Keratinocyte (primary cell): ENCODE results near the gene LCT. TPM values are rescaled to one million over a fixed set of nuclear protein-coding genes. Genes with fewer than 3 reads are reported as not detected.
A peak's percentile ranks its signal among the peaks of the same experiment; 100 is the strongest.

Experiments used
- DNase-seq: peaks from one replicate; pipeline ENCODE4 v3.0.0-alpha.2; 2011; ENCODE audit warnings: low read depth, missing footprints, low spot score
- FAIRE-seq: peaks from 2 replicates; lab custom pipeline; 2011; peaks lifted over from hg19 to GRCh38; lab: Jason Lieb, UNC
- H2AFZ ChIP-seq: 2 replicates; pipeline ENCODE4 v1.6.0; 2012; ENCODE audit warnings: low read length, control low read depth, inconsistent platforms; ENCODE audit not compliant: control insufficient read depth
- H3K27ac ChIP-seq: 2 replicates; pipeline ENCODE4 v1.5.1; 2011; ENCODE audit warnings: low read length; ENCODE audit not compliant: control insufficient read depth, insufficient read depth
- H3K27me3 ChIP-seq: 3 replicates; pipeline ENCODE4 v1.6.0; 2011; ENCODE audit warnings: low read length; ENCODE audit not compliant: control insufficient read depth, insufficient read depth; ENCODE audit errors: extremely low read depth
- H3K36me3 ChIP-seq, 2 experiments: 2 replicates in 1 of 2; 3 replicates in 1 of 2; pipeline ENCODE4 v1.5.1; 2011; ENCODE audit warnings: low read length in 2 of 2, mild to moderate bottlenecking in 1 of 2; ENCODE audit not compliant: control insufficient read depth in 2 of 2, insufficient read depth in 2 of 2; ENCODE audit errors: extremely low read depth in 1 of 2
- H3K4me1 ChIP-seq: 3 replicates; pipeline ENCODE4 v1.5.1; 2011; ENCODE audit warnings: low read length; ENCODE audit not compliant: control insufficient read depth, insufficient read depth; ENCODE audit errors: extremely low read depth
- H3K4me2 ChIP-seq: 3 replicates; pipeline ENCODE4 v1.6.0; 2011; ENCODE audit warnings: low read depth, low read length; ENCODE audit not compliant: control insufficient read depth, insufficient read depth; ENCODE audit errors: extremely low read depth
- H3K4me3 ChIP-seq, 3 experiments: fragments of 200-600 bp in 1 of 3; sonication (generic) in 1 of 3; 2 replicates in 2 of 3; 3 replicates in 1 of 3; pipeline ENCODE4 v1.5.1; 2011 to 2016; ENCODE audit warnings: low read length in 3 of 3, mild to moderate bottlenecking in 3 of 3, control low read depth in 2 of 3, inconsistent platforms in 1 of 3, low read depth in 1 of 3, mixed read lengths in 1 of 3, mixed run types in 1 of 3, moderate library complexity in 1 of 3; ENCODE audit not compliant: control insufficient read depth in 2 of 3, insufficient read depth in 2 of 3; ENCODE audit errors: extremely low read depth in 1 of 3
- H3K79me2 ChIP-seq: 2 replicates; pipeline ENCODE4 v1.6.0; 2012; ENCODE audit warnings: low read length; ENCODE audit not compliant: control insufficient read depth, insufficient read depth
- H3K9ac ChIP-seq: 3 replicates; pipeline ENCODE4 v1.6.0; 2011; ENCODE audit warnings: low read length; ENCODE audit not compliant: control insufficient read depth, insufficient read depth; ENCODE audit errors: extremely low read depth
- H3K9me1 ChIP-seq: 3 replicates; pipeline ENCODE4 v1.6.0; 2011; ENCODE audit warnings: low read length; ENCODE audit not compliant: control insufficient read depth, insufficient read depth; ENCODE audit errors: extremely low read depth
- H3K9me3 ChIP-seq: 2 replicates; pipeline ENCODE4 v1.5.1; 2012; ENCODE audit warnings: low read depth, low read length; ENCODE audit not compliant: control insufficient read depth
- H4K20me1 ChIP-seq: 3 replicates; pipeline ENCODE4 v1.6.0; 2011; ENCODE audit warnings: low read length; ENCODE audit not compliant: control insufficient read depth, insufficient read depth; ENCODE audit errors: extremely low read depth
- CTCF ChIP-seq, 3 experiments: IDR thresholded peaks in 1 of 3; conservative IDR thresholded peaks in 1 of 3; optimal IDR thresholded peaks in 1 of 3; 2 replicates in 2 of 3; 3 replicates in 1 of 3; pipeline versions ENCODE3 to v1.5.1; 2011; ENCODE audit warnings: low read length in 3 of 3, mild to moderate bottlenecking in 3 of 3, moderate library complexity in 2 of 3, control low read depth in 1 of 3, inconsistent platforms in 1 of 3; ENCODE audit not compliant: insufficient read depth in 2 of 3; ENCODE audit errors: extremely low read depth in 1 of 3
- EZH2 ChIP-seq: IDR thresholded peaks from one replicate; pipeline ENCODE4 v1.6.1; 2012; ENCODE audit warnings: inconsistent platforms, mild to moderate bottlenecking, low read length, moderate library complexity
- dilution Hi-C: fragments of 300-500 bp; cut with MboI; formaldehyde crosslinking; loops from one replicate; pipeline ENCODE4 v1.7.0; 2020; ENCODE audit warnings: low sequenced_read_pairs; ENCODE audit not compliant: extremely low pct_ligation_motif_present
- polyA plus RNA-seq, 5 experiments: library from polyadenylated mRNA; depleted of rRNA in 3 of 5; stranded (reverse) in 3 of 5; stranded (forward) in 1 of 5; unstranded in 1 of 5; fragments of >200 nt; gene quantifications; 1 replicate in 1 of 5; 2 replicates in 3 of 5; 3 replicates in 1 of 5; pipeline versions ENCODE4 v1.2.1 to v1.2.3, GENCODE V29; 2011 to 2012; ENCODE audit warnings: missing spikeins in 2 of 5, low read depth in 1 of 5, low replicate concordance in 1 of 5

The LCT gene
- polyA plus RNA-seq, 1 donor (not counting 4 experiments of a cell fraction or from before 2014, with no cell fraction given), result 0.01 TPM

GRCh38 chr2:135851858-135852257 lies 14.9 kb upstream of the LCT start:
- Histone ChIP-seq H3K9ac (no peak overlapping the region), H2AFZ (no peak overlapping the region), H3K9me3 (no peaks in the 10 kb centered on the region), H3K9me1 (no peaks in the 10 kb centered on the region), H3K4me1 (no peaks in the 10 kb centered on the region), H3K27me3 (no peaks in the 10 kb centered on the region), H3K4me3 (no peak overlapping the region), H3K36me3 (peaks cover 2 to 9% of the 10 kb centered on the region in 2 experiments), H3K4me2 (no peak overlapping the region), H4K20me1 (no peaks in the 10 kb centered on the region), H3K27ac (no peak overlapping the region), H3K79me2 (no peaks in the 10 kb centered on the region)
- FAIRE-seq (no peak), DNase-seq (no peak)
- TF ChIP-seq EZH2, result no peak
- no peak for TF ChIP-seq CTCF (optimal IDR thresholded peaks at IDR 0.05 in 1 of 3, IDR thresholded peaks at IDR 0.05 in 1 of 3, conservative IDR thresholded peaks at IDR 0.05 in 1 of 3; ENCODE audit: extremely low read depth in 1 of 3, insufficient read depth in 2 of 3, low read length in 3 of 3)
- dilution Hi-C loops, result no loop called here

- no peaks in the 10 kb centered on the region for H3K27me3 ChIP-seq
- no peaks in the 10 kb centered on the region for H4K20me1 ChIP-seq
- TF ChIP-seq EZH2 (no peak), CTCF (optimal IDR thresholded peaks at IDR 0.05 in 1 of 3, IDR thresholded peaks at IDR 0.05 in 1 of 3, conservative IDR thresholded peaks at IDR 0.05 in 1 of 3; ENCODE audit: extremely low read depth in 1 of 3, insufficient read depth in 2 of 3, low read length in 3 of 3) (no peak)
- dilution Hi-C loops, result no loop called here
- H3K79me2 ChIP-seq, result no peaks in the 10 kb centered on the region
- no peaks in the 10 kb centered on the region for H3K4me1 ChIP-seq
- no peak overlapping the region for H3K4me2 ChIP-seq
- FAIRE-seq, result peak; percentile 13
- H3K9me3 ChIP-seq, result no peaks in the 10 kb centered on the region
- no peak overlapping the region for H2AFZ ChIP-seq
- H3K9me1 ChIP-seq, result no peaks in the 10 kb centered on the region
- DNase-seq, result no peak
- H3K9ac ChIP-seq, result no peak overlapping the region
- no peak overlapping the region for H3K27ac ChIP-seq
- no peak overlapping the region for H3K4me3 ChIP-seq
- H3K36me3 ChIP-seq, result peaks cover 0 to 6% of the 10 kb centered on the region in 2 experiments
These were observed 14.1 kb upstream of the LCT start for GRCh38 chr2:135850892-135851668.
